Ascending aorta (tissue), 2 donors: Measurements from ENCODE around the gene ACER2. TPM values are rescaled to one million over a fixed set of nuclear protein-coding genes. Genes with fewer than 3 reads are reported as not detected.

ENCODE experiments used
- DNase-seq, 2 donors: peaks; one replicate each; pipeline ENCODE4 v3.0.0-alpha.2; 2019; ENCODE audit warnings: low spot score in 2 of 2
- H3K27ac ChIP-seq, 2 donors: fragments of 200-600 bp; sonication (generic); one replicate each; pipeline ENCODE4 v1.5.1; 2016 to 2017; ENCODE audit warnings: mild to moderate bottlenecking in 1 of 2
- H3K27me3 ChIP-seq: fragments of 200-600 bp; sonication (generic); one replicate; pipeline ENCODE4 v1.5.1; 2017
- H3K36me3 ChIP-seq, 2 donors: fragments of 200-600 bp; sonication (generic); one replicate each; pipeline ENCODE4 v1.5.1; 2016
- H3K4me1 ChIP-seq, 2 donors: fragments of 200-600 bp; sonication (generic); one replicate each; pipeline ENCODE4 v1.5.1; 2016 to 2017; ENCODE audit warnings: mild to moderate bottlenecking in 1 of 2
- H3K4me3 ChIP-seq, 2 donors: fragments of 200-600 bp; sonication (generic); one replicate each; pipeline ENCODE4 v1.5.1; 2016 to 2017; ENCODE audit warnings: mild to moderate bottlenecking in 1 of 2
- H3K9me3 ChIP-seq, 2 donors: fragments of 200-600 bp; sonication (generic); one replicate each; pipeline ENCODE4 v1.5.1; 2016
- intact Hi-C: fragments of 100-400 bp; cut with DNase I; formaldehyde crosslinking; loops from one replicate; pipeline ENCODE4 v1.15.1; 2023
- total RNA-seq: library from RNA; depleted of rRNA; stranded (reverse); fragments of >200 nt; gene quantifications from one replicate; pipeline ENCODE4 v1.1.0, GENCODE V29; 2016
- TF ChIP-seq, protein P1 (sequence below), 3 experiments: fragments of 200-600 bp in 2 of 3; fragments of 450-650 bp in 1 of 3; sonication (generic) in 2 of 3; IDR thresholded peaks; one replicate each; pipeline ENCODE4 v1.5.1; 2016 to 2019; ENCODE audit warnings: antibody characterized with exemption in 3 of 3, mild to moderate bottlenecking in 1 of 3, moderate library complexity in 1 of 3

The ACER2 gene
- total RNA-seq, 1 donor from 2014 or later, result 1.4 TPM

DNA sequence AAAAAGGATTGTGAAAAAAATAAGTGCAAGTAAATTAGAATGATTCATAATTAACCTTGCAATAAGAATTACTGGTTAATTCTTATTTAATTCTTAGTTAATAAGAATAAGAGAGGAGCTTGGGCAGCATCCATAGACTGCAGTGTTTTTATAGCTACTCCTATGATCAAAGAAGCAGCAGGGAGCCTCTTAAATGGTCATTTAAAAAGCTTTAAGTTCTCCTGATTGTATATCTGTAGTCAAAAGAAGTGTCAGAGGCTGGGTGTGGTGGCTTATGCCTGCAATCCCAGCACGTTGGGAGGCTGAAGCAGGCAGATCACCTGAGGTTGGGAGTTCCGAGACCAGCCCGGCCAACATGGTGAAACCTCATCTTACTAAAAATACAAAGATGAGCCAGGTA, 14.4 kb downstream of the ACER2 start:
- H3K36me3 ChIP-seq, result peaks cover 0 to 11% of the 10 kb centered on the region in 2 donors
- no peaks in the 10 kb centered on the region for H3K9me3 ChIP-seq
- DNase-seq, result no peak
- no peak overlapping the region for H3K4me3 ChIP-seq
- no peaks in the 10 kb centered on the region for H3K4me1 ChIP-seq
- intact Hi-C loops, result no loop called here
- TF ChIP-seq, protein P1, sequence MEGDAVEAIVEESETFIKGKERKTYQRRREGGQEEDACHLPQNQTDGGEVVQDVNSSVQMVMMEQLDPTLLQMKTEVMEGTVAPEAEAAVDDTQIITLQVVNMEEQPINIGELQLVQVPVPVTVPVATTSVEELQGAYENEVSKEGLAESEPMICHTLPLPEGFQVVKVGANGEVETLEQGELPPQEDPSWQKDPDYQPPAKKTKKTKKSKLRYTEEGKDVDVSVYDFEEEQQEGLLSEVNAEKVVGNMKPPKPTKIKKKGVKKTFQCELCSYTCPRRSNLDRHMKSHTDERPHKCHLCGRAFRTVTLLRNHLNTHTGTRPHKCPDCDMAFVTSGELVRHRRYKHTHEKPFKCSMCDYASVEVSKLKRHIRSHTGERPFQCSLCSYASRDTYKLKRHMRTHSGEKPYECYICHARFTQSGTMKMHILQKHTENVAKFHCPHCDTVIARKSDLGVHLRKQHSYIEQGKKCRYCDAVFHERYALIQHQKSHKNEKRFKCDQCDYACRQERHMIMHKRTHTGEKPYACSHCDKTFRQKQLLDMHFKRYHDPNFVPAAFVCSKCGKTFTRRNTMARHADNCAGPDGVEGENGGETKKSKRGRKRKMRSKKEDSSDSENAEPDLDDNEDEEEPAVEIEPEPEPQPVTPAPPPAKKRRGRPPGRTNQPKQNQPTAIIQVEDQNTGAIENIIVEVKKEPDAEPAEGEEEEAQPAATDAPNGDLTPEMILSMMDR (IDR thresholded peaks at IDR 0.05), result no peak
- no peak overlapping the region for H3K27ac ChIP-seq
- H3K27me3 ChIP-seq, result no peaks in the 10 kb centered on the region

DNA sequence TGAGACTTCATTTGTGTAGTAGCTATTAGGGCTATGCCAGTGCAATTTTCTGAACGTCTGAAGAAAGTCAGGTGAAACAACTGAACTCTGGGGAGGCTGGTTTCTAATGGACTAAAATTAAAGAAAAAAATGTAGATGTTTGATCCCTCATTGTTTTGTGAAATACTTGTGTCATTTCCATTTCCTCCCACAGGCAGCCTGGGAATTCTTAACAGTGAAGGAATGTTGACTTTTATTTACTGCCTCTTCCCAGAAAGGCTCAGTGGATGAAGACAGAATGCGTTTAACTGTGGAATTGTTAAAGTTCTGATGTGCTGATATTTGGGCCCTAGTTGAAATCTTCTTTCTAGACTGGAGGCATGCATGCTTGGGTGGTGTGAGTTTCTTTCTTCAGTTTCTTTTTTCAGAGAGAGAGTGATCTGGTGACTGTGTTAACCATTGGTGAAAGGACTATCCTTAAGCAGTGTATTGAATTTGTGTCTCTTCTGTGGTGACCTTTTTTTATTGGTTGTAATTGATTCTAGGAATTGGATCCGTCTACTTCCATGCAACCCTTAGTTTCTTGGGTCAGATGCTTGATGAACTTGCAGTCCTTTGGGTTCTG, 15.5 kb downstream of the ACER2 start:
- intact Hi-C loops, result no loop called here
- no peaks in the 10 kb centered on the region for H3K27me3 ChIP-seq
- peaks cover 0 to 15% of the 10 kb centered on the region in 2 donors for H3K36me3 ChIP-seq
- H3K27ac ChIP-seq, result no peak overlapping the region
- H3K4me3 ChIP-seq, result no peak overlapping the region
- no peaks in the 10 kb centered on the region for H3K9me3 ChIP-seq
- H3K4me1 ChIP-seq, result no peaks in the 10 kb centered on the region
- DNase-seq, result no peak
- TF ChIP-seq, protein P1 (IDR thresholded peaks at IDR 0.05), result no peak

DNA sequence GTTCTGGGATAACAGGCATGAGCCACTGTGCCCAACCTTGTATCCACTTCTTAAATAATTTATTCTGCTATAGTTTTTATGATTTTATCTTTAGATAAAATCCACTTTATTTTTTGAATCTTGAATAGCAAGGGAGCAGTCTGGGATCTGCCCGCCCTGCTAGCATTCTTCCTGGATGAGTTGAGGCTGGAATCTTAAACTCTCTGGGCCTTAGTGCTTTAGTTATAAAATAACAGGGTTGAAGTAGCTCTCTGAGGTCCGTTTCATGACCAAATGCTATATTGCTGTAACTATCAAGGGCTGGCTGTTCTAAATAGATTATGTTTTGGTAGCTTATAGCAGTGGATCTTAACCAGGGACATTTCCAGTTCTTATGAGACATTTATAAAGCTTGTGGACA, 20.8 kb downstream of the ACER2 start:
- intact Hi-C loops, result no loop called here
- no peaks in the 10 kb centered on the region for H3K27me3 ChIP-seq
- peak overlapping the region in 1 of 2 donors; percentile 79 for H3K27ac ChIP-seq
- H3K36me3 ChIP-seq, result peaks cover 0 to 15% of the 10 kb centered on the region in 2 donors
- no peak for DNase-seq
- TF ChIP-seq, protein P1 (IDR thresholded peaks at IDR 0.05), result no peak
- no peaks in the 10 kb centered on the region for H3K9me3 ChIP-seq
- no peak overlapping the region for H3K4me3 ChIP-seq
- peaks cover 0 to 22% of the 10 kb centered on the region in 2 donors for H3K4me1 ChIP-seq

DNA sequence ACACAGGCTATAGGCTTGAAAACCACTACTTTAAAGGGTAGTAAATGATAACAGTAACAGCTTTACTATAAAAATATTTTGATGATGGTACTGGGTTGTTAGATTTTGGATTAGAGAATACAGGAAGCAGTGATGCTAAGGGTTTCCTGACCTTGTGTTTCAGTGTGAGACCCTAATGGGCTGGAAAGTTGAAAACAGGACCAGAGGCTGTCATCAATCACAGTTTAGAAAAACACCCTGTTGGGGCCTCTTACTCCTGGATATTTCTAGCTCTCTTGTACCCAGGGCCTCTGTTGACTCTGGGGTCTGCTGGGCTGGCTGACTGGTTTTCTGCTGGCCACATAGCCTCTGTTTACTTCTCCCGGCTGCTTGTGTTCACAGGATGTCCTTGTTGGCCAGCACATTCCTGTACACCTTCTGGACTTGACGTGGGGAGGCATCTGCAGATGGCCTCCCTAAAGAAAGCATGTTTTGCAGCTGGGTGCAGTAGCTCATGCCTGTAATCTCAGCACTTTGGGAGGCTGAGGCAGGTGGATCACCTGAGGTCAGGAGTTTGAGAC, 21.5 kb downstream of the ACER2 start:
- Histone ChIP-seq H3K27me3 (no peaks in the 10 kb centered on the region), H3K27ac (peak overlapping the region; percentile 79 to 85), H3K9me3 (no peaks in the 10 kb centered on the region), H3K4me3 (no peak overlapping the region), H3K4me1 (peaks cover 0 to 22% of the 10 kb centered on the region in 2 donors), H3K36me3 (peaks cover 0 to 16% of the 10 kb centered on the region in 2 donors)
- intact Hi-C loops, result loop anchor here (2.0 kb wide), 1 partner anchor 27 kb away; no protein-coding TSS in a partner anchor
- no peak for DNase-seq
- TF ChIP-seq, protein P1 (IDR thresholded peaks at IDR 0.05), result no peak

DNA sequence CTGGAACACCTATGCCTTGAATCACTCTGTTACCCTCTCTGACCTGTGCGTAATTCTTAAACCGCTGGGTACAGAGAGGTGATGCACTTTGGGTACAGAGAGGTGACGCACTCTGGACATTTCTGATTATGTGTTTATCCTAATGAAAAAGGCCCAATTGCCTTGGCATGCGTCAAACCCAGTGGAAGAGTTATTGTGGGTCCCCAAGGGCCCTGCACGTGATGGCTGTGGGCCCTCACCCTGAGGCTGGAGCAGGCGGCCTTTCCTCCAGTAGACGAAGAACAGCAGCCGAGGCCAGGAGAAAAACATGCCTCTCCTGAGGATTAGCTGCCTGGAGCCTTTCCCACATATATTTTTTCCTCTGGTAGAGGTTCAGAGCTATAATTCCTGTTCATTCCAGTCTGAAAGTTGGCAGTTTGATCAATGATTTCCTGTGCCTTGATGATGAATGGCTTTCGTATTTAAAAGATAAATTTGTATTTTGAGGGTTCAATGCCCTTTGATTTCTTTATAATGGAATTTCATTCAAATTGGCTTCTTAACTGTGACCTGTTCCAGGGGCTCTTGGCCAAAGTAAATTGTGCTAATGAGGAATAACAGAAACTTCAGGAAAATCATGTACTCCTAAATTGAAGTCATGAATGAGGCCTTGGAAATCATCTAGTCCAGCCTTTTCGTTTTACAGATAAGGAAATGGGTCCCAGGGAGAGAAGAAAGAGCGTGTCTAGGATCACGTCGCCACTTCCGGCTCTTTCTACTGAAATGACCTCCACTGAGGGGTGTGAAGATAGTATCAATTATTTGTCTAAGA, 22.8 kb downstream of the ACER2 start:
- peak; percentile 16 to 91 for DNase-seq
- Histone ChIP-seq H3K4me3 (no peak overlapping the region), H3K27ac (peak overlapping the region; percentile 79 to 85), H3K36me3 (peaks cover 0 to 16% of the 10 kb centered on the region in 2 donors), H3K4me1 (peaks cover 0 to 22% of the 10 kb centered on the region in 2 donors), H3K9me3 (no peaks in the 10 kb centered on the region), H3K27me3 (no peaks in the 10 kb centered on the region)
- intact Hi-C loops, result loop anchor here (1.0 to 2.0 kb wide), 2 partner anchors 23 to 25 kb away; no protein-coding TSS in a partner anchor
- TF ChIP-seq, protein P1 (IDR thresholded peaks at IDR 0.05), result no peak
